Measurements from ENCODE around the gene TOP3B. TPM values are rescaled to one million over a fixed set of nuclear protein-coding genes. Genes with fewer than 3 reads are reported as not detected.

Gene TOP3B
- total RNA-seq, 6 experiments from 2014 or later, result 13.8 to 17.1 (median 15.2) TPM

DNA sequence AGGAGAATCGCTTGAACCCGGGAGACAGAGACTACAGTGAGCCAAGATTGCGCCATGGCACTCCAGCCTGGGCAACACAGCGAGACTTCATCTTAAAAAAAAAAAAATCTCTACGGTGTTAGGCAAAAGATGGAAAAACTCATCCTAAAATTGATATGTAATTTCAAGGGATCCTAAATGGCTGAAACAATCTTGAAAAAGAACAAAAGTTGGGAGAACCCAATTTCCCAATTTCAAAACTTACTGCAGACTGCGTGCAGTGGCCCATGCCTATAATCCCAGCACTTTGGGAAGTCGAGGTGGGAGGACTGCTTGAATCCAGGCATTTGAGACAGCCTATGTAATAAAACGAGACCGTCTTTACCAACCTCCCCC is 31.7 kb upstream of the TOP3B start:
- no peak for DNase-seq
- H3K4me3 Mint-ChIP-seq, result no peak overlapping the region
- no peaks in the 10 kb centered on the region for H3K36me3 Mint-ChIP-seq (ENCODE audit: low read depth)
- H3K27me3 Mint-ChIP-seq (ENCODE audit: insufficient read depth), result peaks cover 18% of the 10 kb centered on the region
- H3K4me1 Mint-ChIP-seq (ENCODE audit: low read depth), result peaks cover 5% of the 10 kb centered on the region; the same call in 1 of the 2 replicates
- no peak for TF ChIP-seq CTCF (IDR thresholded peaks at IDR 0.05)
- no peaks in the 10 kb centered on the region; the same call in 1 of the 2 replicates for H3K9me3 Mint-ChIP-seq
- no peak overlapping the region for H3K27ac Mint-ChIP-seq

DNA sequence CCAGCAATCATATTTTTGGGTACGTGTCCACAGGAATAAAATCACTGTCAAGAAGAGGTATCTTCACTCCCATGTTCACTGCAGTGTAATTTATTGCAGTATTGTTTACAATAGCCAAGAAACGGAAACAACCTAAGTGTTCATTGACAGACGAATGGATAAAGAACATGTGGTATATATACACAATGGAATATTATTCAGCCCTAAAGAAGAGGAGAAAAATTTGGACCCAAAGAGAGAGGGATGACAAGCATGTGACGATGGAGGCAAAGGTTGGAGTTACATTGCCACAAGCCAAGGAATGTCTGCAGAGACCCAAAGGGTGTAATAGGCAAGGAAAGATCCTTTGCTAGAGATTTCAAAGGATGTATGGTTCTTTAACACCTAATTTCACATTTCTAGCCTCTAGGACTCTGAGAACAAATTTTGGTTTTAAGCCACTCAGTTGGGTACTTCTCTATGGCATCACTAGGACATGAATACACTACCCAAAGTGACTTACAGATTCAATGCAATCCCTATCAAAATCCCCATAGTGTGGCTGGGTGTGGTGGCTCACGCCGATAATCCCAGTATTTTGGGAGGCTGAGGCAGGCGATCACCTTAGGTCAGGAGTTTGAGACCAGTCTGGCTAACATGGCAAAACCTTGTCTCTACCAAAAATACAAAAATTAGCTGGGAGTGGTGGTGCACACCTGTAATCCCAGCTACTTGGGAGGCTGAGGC is 31.1 kb upstream of the TOP3B start:
- Mint-ChIP-seq H3K27me3 (ENCODE audit: insufficient read depth) (peaks cover 15% of the 10 kb centered on the region), H3K4me1 (ENCODE audit: low read depth) (peaks cover 5% of the 10 kb centered on the region; the same call in 1 of the 2 replicates), H3K9me3 (no peaks in the 10 kb centered on the region; the same call in 1 of the 2 replicates), H3K27ac (no peak overlapping the region), H3K4me3 (no peak overlapping the region), H3K36me3 (ENCODE audit: low read depth) (no peaks in the 10 kb centered on the region)
- TF ChIP-seq CTCF (IDR thresholded peaks at IDR 0.05), result no peak
- no peak for DNase-seq

GRCh38 chr22:22011964-22012363 is 29.4 kb upstream of the TOP3B start:
- Mint-ChIP-seq H3K4me1 (ENCODE audit: low read depth) (peaks cover 5% of the 10 kb centered on the region; the same call in 1 of the 2 replicates), H3K4me3 (no peak overlapping the region), H3K27me3 (ENCODE audit: insufficient read depth) (peaks cover 9% of the 10 kb centered on the region), H3K36me3 (ENCODE audit: low read depth) (no peaks in the 10 kb centered on the region), H3K27ac (no peak overlapping the region), H3K9me3 (no peaks in the 10 kb centered on the region; the same call in 1 of the 2 replicates)
- TF ChIP-seq CTCF (IDR thresholded peaks at IDR 0.05), result no peak
- no peak for DNase-seq

DNA sequence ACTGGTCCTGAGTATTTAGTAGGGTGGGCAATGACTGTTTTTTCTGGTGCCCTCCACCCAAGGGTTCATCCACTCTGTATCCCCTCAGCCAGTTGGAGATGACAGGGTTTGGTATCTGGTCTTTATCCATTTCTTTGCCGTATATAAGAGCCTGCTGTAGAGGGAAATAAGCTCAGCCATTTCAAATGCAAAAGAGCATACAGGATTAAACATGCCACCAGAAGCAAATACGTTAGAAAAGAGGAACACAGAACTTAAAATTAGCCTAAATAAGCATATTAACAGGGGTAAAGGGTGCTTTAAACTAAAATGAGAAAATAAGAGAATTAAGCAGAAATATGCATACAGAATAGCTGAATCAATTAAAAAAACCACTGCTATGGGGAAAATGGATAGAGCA is 27.8 kb upstream of the TOP3B start:
- Mint-ChIP-seq H3K36me3 (ENCODE audit: low read depth) (no peaks in the 10 kb centered on the region), H3K9me3 (no peaks in the 10 kb centered on the region; the same call in 1 of the 2 replicates), H3K4me1 (ENCODE audit: low read depth) (peaks cover 5% of the 10 kb centered on the region; the same call in 1 of the 2 replicates), H3K4me3 (no peak overlapping the region), H3K27ac (no peak overlapping the region), H3K27me3 (ENCODE audit: insufficient read depth) (peaks cover 9% of the 10 kb centered on the region)
- no peak for TF ChIP-seq CTCF (IDR thresholded peaks at IDR 0.05)
- no peak for DNase-seq

DNA sequence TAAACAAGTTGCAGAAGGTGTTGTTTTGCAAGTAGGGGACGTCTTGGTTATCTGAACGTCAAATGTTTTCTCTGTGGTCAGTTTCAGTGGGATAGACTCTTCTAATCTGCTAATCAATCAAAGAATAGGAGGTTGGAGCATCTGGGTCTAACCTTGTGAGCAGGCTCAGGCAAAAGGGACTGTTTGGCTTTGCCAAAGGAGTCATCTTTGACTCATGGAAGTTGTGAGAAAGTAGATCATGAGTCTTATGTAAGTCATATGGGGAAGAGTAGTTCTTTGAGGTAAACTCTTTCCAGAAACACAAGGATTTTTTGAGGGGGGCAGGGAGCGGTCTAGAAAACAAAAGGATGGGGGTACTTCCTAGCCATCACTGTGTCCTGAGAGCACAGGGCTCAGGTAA is 27.1 kb upstream of the TOP3B start:
- peaks cover 9% of the 10 kb centered on the region for H3K27me3 Mint-ChIP-seq (ENCODE audit: insufficient read depth)

More for the DNA sequence above, 27.1 kb upstream of the TOP3B start:
- H3K4me1 Mint-ChIP-seq (ENCODE audit: low read depth), result peaks cover 5% of the 10 kb centered on the region; the same call in 1 of the 2 replicates
- H3K9me3 Mint-ChIP-seq, result no peaks in the 10 kb centered on the region; the same call in 1 of the 2 replicates
- TF ChIP-seq CTCF (IDR thresholded peaks at IDR 0.05), result no peak
- no peak overlapping the region for H3K4me3 Mint-ChIP-seq
- H3K27ac Mint-ChIP-seq, result no peak overlapping the region
- H3K36me3 Mint-ChIP-seq (ENCODE audit: low read depth), result no peaks in the 10 kb centered on the region
- no peak for DNase-seq
